NB4 (cell line): ENCODE results near the gene GKAP1.

Experiments used
- TF ChIP-seq, protein P1 (sequence below): IDR thresholded peaks from 2 replicates; pipeline ENCODE4 v1.6.1; 2011; ENCODE audit warnings: low read depth, low read length
- TF ChIP-seq, protein P2 (sequence below): IDR thresholded peaks from one replicate; pipeline ENCODE4 v1.5.1; 2012; ENCODE audit warnings: low read depth, low read length

DNA sequence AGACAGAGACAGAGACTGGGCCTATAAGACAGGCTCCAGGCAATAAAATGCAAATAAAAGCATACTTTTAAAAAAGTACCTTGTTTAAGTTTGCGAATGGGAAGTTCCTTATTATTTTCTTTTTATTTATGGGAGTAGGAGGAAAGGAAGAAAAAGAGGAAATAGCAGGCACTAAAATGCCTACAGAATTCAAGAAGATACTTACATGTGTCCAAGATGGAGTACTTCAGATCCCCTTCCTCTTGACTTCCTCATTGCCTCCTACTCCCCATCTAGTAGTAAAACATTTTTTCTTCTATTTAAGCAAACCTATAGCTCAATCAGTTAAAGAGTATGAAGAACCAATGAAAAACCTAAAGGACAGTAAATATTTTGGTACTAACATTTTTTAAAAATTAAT, 24.8 kb downstream of the GKAP1 start:
- TF ChIP-seq, protein P1, sequence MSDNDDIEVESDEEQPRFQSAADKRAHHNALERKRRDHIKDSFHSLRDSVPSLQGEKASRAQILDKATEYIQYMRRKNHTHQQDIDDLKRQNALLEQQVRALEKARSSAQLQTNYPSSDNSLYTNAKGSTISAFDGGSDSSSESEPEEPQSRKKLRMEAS = no peak
- TF ChIP-seq, protein P2, sequence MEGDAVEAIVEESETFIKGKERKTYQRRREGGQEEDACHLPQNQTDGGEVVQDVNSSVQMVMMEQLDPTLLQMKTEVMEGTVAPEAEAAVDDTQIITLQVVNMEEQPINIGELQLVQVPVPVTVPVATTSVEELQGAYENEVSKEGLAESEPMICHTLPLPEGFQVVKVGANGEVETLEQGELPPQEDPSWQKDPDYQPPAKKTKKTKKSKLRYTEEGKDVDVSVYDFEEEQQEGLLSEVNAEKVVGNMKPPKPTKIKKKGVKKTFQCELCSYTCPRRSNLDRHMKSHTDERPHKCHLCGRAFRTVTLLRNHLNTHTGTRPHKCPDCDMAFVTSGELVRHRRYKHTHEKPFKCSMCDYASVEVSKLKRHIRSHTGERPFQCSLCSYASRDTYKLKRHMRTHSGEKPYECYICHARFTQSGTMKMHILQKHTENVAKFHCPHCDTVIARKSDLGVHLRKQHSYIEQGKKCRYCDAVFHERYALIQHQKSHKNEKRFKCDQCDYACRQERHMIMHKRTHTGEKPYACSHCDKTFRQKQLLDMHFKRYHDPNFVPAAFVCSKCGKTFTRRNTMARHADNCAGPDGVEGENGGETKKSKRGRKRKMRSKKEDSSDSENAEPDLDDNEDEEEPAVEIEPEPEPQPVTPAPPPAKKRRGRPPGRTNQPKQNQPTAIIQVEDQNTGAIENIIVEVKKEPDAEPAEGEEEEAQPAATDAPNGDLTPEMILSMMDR = no peak
